ENCODE results near the gene SYT7. TPM values are rescaled to one million over a fixed set of nuclear protein-coding genes. Genes with fewer than 3 reads are reported as not detected.

Gene SYT7
- total and polyA plus RNA-seq, 2 donors (not counting 1 experiment from before 2014, with no cell fraction given): not detected

GRCh38 chr11:61549662-61550568 lies 31.0 kb downstream of the SYT7 start:
- Histone ChIP-seq H3K27me3 (replicated peaks in 1 of 4; ENCODE audit: control extremely low read depth in 1 of 4, control insufficient read depth in 3 of 4, insufficient read depth in 4 of 4, low read length in 3 of 4) (peaks cover 0 to 35% (median 4%) of the 10 kb centered on the region in 4 experiments), H3K27ac (ENCODE audit: low read length in 2 of 2) (no peak overlapping the region), H3K4me3 (ENCODE audit: control extremely low read depth in 1 of 5, extremely low read depth in 1 of 5, insufficient read depth in 1 of 5, low read depth in 2 of 5, low read length in 4 of 5) (no peak overlapping the region), H3K9ac (ENCODE audit: low read length) (no peak overlapping the region), H3K36me3 (replicated peaks in 1 of 2; ENCODE audit: control extremely low read depth in 1 of 2, control insufficient read depth in 1 of 2, extremely low read depth in 1 of 2, insufficient read depth in 2 of 2, low read length in 1 of 2) (no peaks in the 10 kb centered on the region), H3K4me1 (ENCODE audit: control insufficient read depth in 2 of 2, insufficient read depth in 2 of 2, low read length in 2 of 2) (no peaks in the 10 kb centered on the region), H3K4me2 (replicated peaks; ENCODE audit: low read depth, low read length, poor library complexity, severe bottlenecking) (no peak overlapping the region), H3K79me2 (ENCODE audit: control insufficient read depth, insufficient read depth, low read length) (no peaks in the 10 kb centered on the region), H4K20me1 (ENCODE audit: control insufficient read depth, insufficient read depth, low read length, poor library complexity, severe bottlenecking) (no peaks in the 10 kb centered on the region), H3K9me3 (ENCODE audit: control extremely low read depth in 1 of 3, control insufficient read depth in 2 of 3, insufficient read depth in 1 of 3, low read length in 2 of 3) (peaks cover 0 to 4% (median 0%) of the 10 kb centered on the region in 3 donors), H2AFZ (ENCODE audit: insufficient read depth, low read depth, low read length, poor library complexity, severe bottlenecking) (no peak overlapping the region)
- ChIA-PET CTCF (no interaction called here), POLR2A (no interaction called here)
- peaks cover 29% of the 10 kb centered on the region for H3K27me3 Mint-ChIP-seq
- no peak for DNase-seq
- 82% methylated on average over 21 of the region's 23 CpGs for WGBS (ENCODE audit: insufficient coverage)
- H3K4me3 Mint-ChIP-seq: no peak overlapping the region
- no peak for ATAC-seq (ENCODE audit: low read depth)
- H3K9me3 Mint-ChIP-seq (ENCODE audit: insufficient read depth): no peaks in the 10 kb centered on the region
- peaks cover 4% of the 10 kb centered on the region for H3K4me1 Mint-ChIP-seq
- no peak overlapping the region for H3K27ac Mint-ChIP-seq
- no peak for TF ChIP-seq CTCF (IDR thresholded peaks at IDR 0.05)
- TF ChIP-seq EZH2 (IDR thresholded peaks at IDR 0.05; ENCODE audit: borderline replicate concordance, insufficient read depth, low read depth, low read length, poor library complexity, severe bottlenecking): no peak
- intact Hi-C loops (cut with micrococcal nuclease): no loop called here

GRCh38 chr11:61549177-61549576 lies 31.7 kb downstream of the SYT7 start:
- Mint-ChIP-seq H3K9me3 (ENCODE audit: insufficient read depth) (no peaks in the 10 kb centered on the region), H3K4me1 (peaks cover under 1% of the 10 kb centered on the region), H3K27me3 (peaks cover 24% of the 10 kb centered on the region), H3K27ac (no peak overlapping the region), H3K4me3 (no peak overlapping the region)
- H3K9me3 ChIP-seq (ENCODE audit: control extremely low read depth in 1 of 3, control insufficient read depth in 2 of 3, insufficient read depth in 1 of 3, low read length in 2 of 3): peaks cover 0 to 4% (median 0%) of the 10 kb centered on the region in 3 donors
- intact Hi-C loops (cut with micrococcal nuclease): no loop called here
- ChIA-PET CTCF (no interaction called here), POLR2A (no interaction called here)
- TF ChIP-seq CTCF (IDR thresholded peaks at IDR 0.05) (no peak), EZH2 (IDR thresholded peaks at IDR 0.05; ENCODE audit: borderline replicate concordance, insufficient read depth, low read depth, low read length, poor library complexity, severe bottlenecking) (no peak)
- H4K20me1 ChIP-seq (ENCODE audit: control insufficient read depth, insufficient read depth, low read length, poor library complexity, severe bottlenecking): no peaks in the 10 kb centered on the region
- no peaks in the 10 kb centered on the region for H3K79me2 ChIP-seq (ENCODE audit: control insufficient read depth, insufficient read depth, low read length)
- H3K27me3 ChIP-seq (replicated peaks in 1 of 4; ENCODE audit: control extremely low read depth in 1 of 4, control insufficient read depth in 3 of 4, insufficient read depth in 4 of 4, low read length in 3 of 4): peaks cover 0 to 32% (median 4%) of the 10 kb centered on the region in 4 experiments
- H3K36me3 ChIP-seq (replicated peaks in 1 of 2; ENCODE audit: control extremely low read depth in 1 of 2, control insufficient read depth in 1 of 2, extremely low read depth in 1 of 2, insufficient read depth in 2 of 2, low read length in 1 of 2): no peaks in the 10 kb centered on the region
- no peak overlapping the region for H3K27ac ChIP-seq (ENCODE audit: low read length in 2 of 2)
- no peak overlapping the region for H2AFZ ChIP-seq (ENCODE audit: insufficient read depth, low read depth, low read length, poor library complexity, severe bottlenecking)
- no peak overlapping the region for H3K4me2 ChIP-seq (replicated peaks; ENCODE audit: low read depth, low read length, poor library complexity, severe bottlenecking)
- no peak for ATAC-seq (ENCODE audit: low read depth)
- H3K4me3 ChIP-seq (ENCODE audit: control extremely low read depth in 1 of 5, extremely low read depth in 1 of 5, insufficient read depth in 1 of 5, low read depth in 2 of 5, low read length in 4 of 5): no peak overlapping the region
- H3K4me1 ChIP-seq (ENCODE audit: control insufficient read depth in 2 of 2, insufficient read depth in 2 of 2, low read length in 2 of 2): no peaks in the 10 kb centered on the region
- DNase-seq: no peak
- H3K9ac ChIP-seq (ENCODE audit: low read length): no peak overlapping the region
- WGBS (ENCODE audit: insufficient coverage): 93% methylated on average over 8 of the region's 8 CpGs
